ENCODE results near the gene MFSD6L. TPM values are rescaled to one million over a fixed set of nuclear protein-coding genes. Genes with fewer than 3 reads are reported as not detected.

Gene MFSD6L
- total RNA-seq, 1 experiment from 2014 or later = 2.1 TPM

- Histone ChIP-seq H3K14ac (ENCODE audit: insufficient read depth, low read length) (no peak overlapping the region), H3K23me2 (ENCODE audit: insufficient read length, low read depth, low read length, poor library complexity, severe bottlenecking) (peaks cover 2% of the 10 kb centered on the region), H2BK5ac (ENCODE audit: insufficient read length, low read length) (no peak overlapping the region), H2BK15ac (ENCODE audit: low read depth, low read length) (no peak overlapping the region), H2BK20ac (ENCODE audit: low read depth, low read length, poor library complexity, severe bottlenecking) (no peak overlapping the region), H2AK5ac (ENCODE audit: insufficient read length, low read length) (no peak overlapping the region), H3K4ac (ENCODE audit: low read depth, low read length) (no peak overlapping the region), H3K27me3 (ENCODE audit: insufficient read depth, low read length) (no peaks in the 10 kb centered on the region), H3T11ph (ENCODE audit: low read length) (no peak overlapping the region), H3K4me2 (ENCODE audit: insufficient read depth, insufficient read length, low read length) (no peak overlapping the region), H3K27ac (ENCODE audit: insufficient read length, low read depth, low read length) (no peak overlapping the region), H3K79me2 (ENCODE audit: insufficient read depth, low read length) (no peaks in the 10 kb centered on the region), H2BK120ac (ENCODE audit: low read depth, low read length, poor library complexity, severe bottlenecking) (no peak overlapping the region), H2AFZ (ENCODE audit: low read length) (no peak overlapping the region), H3K23ac (ENCODE audit: insufficient read length, low read depth, low read length) (no peak overlapping the region), H3K79me1 (ENCODE audit: insufficient read depth, low read depth, low read length, poor library complexity, severe bottlenecking) (no peaks in the 10 kb centered on the region), H3K18ac (ENCODE audit: insufficient read length, low read depth, low read length) (no peak overlapping the region), H4K5ac (ENCODE audit: insufficient read length, low read depth, low read length) (no peak overlapping the region), H4K20me1 (ENCODE audit: control insufficient read depth, insufficient read depth, insufficient read length) (no peaks in the 10 kb centered on the region), H3K56ac (ENCODE audit: insufficient read length, low read depth, low read length) (no peak overlapping the region), H3K9ac (ENCODE audit: extremely low read depth, insufficient read length, low read length) (no peak overlapping the region), H4K8ac (replicated peaks; ENCODE audit: insufficient read length, low read depth, low read length) (no peak overlapping the region), H3K4me1 (ENCODE audit: insufficient read depth, low read length) (no peaks in the 10 kb centered on the region), H3K9me3 (ENCODE audit: control insufficient read depth, low read depth, low read length) (no peaks in the 10 kb centered on the region), H2BK12ac (ENCODE audit: insufficient read length, low read depth, low read length) (no peak overlapping the region), H4K91ac (ENCODE audit: insufficient read length, low read depth, low read length) (no peak overlapping the region)
- TF ChIP-seq CTCF (conservative IDR thresholded peaks at IDR 0.05) = no peak
- Mint-ChIP-seq H3K4me1 (peaks cover 11 to 23% of the 10 kb centered on the region in 2 experiments), H3K27me3 (ENCODE audit: low read depth) (peaks cover 7% of the 10 kb centered on the region), H3K27ac (no peak overlapping the region), H3K9me3 (peaks cover 0 to 1% of the 10 kb centered on the region in 2 experiments; a peak in 2 of 5 replicates), H3K36me3 (ENCODE audit: insufficient read depth in 1 of 3, low read depth in 3 of 3) (no peaks in the 10 kb centered on the region), H3K4me3 (no peak overlapping the region)
- no CpG with 5 or more reads among the region's 4 CpGs for WGBS (ENCODE audit: extremely low coverage, insufficient read length, low lambda C conversion rate)
- no peak for DNase-seq
Observed at GRCh38 chr17:8841844-8842243, 42.7 kb upstream of the MFSD6L start.
